B cell (primary cell): ENCODE measurements around the gene DYNC1I1.

ENCODE experiments used
- EZH2 ChIP-seq: IDR thresholded peaks from 2 replicates; pipeline ENCODE4 v1.6.1; 2012; ENCODE audit warnings: borderline replicate concordance, low read depth, mild to moderate bottlenecking, moderate library complexity, low read length; ENCODE audit not compliant: insufficient read depth, poor library complexity, severe bottlenecking
- TF ChIP-seq, protein P1 (sequence below): fragments of 200-600 bp; IDR thresholded peaks from one replicate; pipeline ENCODE4 v1.8.0; 2022; ENCODE audit warnings: antibody characterized with exemption, mild to moderate bottlenecking

DNA sequence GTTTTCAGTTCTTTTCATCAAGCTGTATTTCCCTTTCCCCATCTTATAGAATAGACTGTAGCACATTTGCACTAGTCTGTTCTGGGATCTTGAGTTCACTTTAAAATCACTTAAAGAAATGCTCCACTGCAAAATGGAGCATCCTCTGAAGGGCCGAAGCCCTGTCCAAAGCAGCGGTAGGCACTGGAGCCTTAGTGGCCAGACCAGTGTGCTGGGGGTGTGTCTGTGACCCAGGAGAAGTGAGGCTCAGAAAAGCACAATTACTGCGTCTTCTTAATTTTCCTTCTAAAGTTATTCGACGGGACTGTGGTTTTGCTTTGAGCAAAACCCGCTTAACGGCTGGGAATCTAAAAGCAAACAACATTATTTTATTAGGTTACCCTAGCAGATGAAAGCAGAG lies 343.8 kb downstream of the DYNC1I1 start:
- TF ChIP-seq, protein P1, sequence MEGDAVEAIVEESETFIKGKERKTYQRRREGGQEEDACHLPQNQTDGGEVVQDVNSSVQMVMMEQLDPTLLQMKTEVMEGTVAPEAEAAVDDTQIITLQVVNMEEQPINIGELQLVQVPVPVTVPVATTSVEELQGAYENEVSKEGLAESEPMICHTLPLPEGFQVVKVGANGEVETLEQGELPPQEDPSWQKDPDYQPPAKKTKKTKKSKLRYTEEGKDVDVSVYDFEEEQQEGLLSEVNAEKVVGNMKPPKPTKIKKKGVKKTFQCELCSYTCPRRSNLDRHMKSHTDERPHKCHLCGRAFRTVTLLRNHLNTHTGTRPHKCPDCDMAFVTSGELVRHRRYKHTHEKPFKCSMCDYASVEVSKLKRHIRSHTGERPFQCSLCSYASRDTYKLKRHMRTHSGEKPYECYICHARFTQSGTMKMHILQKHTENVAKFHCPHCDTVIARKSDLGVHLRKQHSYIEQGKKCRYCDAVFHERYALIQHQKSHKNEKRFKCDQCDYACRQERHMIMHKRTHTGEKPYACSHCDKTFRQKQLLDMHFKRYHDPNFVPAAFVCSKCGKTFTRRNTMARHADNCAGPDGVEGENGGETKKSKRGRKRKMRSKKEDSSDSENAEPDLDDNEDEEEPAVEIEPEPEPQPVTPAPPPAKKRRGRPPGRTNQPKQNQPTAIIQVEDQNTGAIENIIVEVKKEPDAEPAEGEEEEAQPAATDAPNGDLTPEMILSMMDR, result no peak
- TF ChIP-seq EZH2, result no peak
